Left hindlimb (tissue), 1 donor: ENCODE results near the gene NR1D2.
A peak's percentile ranks its signal among the peaks of the same experiment; 100 is the strongest.

Experiments used
- DNase-seq: peaks from one replicate; pipeline ENCODE4 v3.0.0-alpha.2; 2018

The NR1D2 gene

GRCh38 chr3:23932571-23932970, 12.5 kb upstream of the NR1D2 start:
- DNase-seq: no peak

DNA sequence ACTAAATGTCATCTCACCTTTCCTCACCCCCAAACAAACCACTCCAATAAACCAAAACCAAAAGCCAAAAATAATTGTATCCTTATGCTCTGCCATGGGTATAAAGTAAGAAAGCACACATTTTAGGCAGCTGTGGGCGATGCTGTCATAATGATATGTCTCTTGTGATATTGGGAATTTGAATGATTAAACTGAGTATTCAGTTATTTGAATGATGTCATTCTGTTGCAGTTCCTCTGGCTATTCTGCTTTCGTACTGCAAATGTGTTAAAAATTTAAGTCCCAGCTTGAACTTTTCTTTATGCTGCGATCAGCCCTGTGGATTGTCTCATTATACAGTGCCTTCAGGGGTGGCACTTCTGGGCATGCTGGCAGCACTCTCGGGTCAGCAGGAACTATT, 10.8 kb upstream of the NR1D2 start:
- DNase-seq: no peak

DNA sequence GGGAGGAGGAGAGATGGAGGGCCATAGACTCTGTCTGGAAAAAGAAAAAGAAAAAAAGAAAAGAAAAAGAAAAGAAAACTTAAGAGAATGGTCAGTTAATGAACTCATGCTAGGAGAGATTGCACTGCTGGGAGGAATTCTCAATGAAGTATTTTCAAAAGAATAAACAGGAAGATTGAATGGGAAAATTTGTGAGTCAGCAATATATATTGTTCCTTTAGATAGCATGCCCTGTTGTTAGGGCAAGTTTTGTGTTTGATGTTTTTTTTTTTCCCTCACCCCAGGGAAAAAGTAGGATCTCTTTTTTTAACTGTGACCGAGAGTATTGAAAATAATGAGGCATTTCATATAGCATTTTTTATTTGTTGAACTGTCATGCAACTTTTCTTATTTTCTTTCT, 7.8 kb upstream of the NR1D2 start:
- DNase-seq: no peak

GRCh38 chr3:23938688-23939087, 6.4 kb upstream of the NR1D2 start:
- DNase-seq: no peak

- no peak for DNase-seq
These were observed 4.3 kb upstream of the NR1D2 start for GRCh38 chr3:23940775-23941174.

DNA sequence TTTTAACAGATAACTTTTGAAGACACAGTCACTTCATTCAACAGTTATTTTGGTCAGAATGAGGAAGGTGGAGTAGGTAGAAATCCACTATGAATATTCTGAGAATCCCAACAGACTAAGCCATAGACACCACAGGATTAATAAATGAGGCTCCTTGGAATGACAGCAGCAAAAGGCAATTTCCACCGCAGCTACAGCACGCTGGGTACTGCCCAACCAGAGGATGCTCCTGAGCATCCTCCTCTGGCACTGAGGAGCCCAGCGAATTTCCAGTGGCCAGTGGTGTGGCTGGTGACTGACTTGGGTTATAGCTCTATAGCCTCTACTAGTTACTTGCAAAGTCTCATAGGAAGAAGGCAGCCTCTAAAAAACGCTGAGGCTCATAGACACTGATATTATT, 3.6 kb upstream of the NR1D2 start:
- no peak for DNase-seq

- no peak for DNase-seq
These were observed 2.5 kb upstream of the NR1D2 start for GRCh38 chr3:23942546-23942945.

- no peak for DNase-seq
These were observed 891 bp upstream of the NR1D2 start for GRCh38 chr3:23944007-23944783.

GRCh38 chr3:23945663-23945912, 502 bp downstream of the NR1D2 start:
- no peak for DNase-seq

GRCh38 chr3:23945913-23946687, 1.0 kb downstream of the NR1D2 start:
- DNase-seq: peak; percentile 97

DNA sequence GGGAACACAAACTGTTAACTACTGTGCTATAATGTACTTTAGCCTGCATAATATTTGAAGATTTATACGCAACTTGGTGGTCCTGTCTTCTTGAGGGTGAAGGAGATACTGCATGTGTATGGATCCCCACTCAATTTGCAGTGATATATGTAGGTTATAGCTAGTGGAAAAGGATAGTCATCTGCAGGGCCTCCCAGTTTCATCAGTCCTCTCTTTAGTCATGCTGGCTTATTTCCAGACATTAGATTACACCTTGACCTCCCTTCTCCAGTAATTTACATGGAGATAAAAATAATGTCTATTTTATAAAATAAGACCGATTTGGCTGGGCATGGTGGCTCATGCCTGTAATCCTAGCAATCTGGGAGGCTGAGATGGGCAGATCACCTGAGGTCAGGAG, 3.7 kb downstream of the NR1D2 start:
- DNase-seq: no peak

DNA sequence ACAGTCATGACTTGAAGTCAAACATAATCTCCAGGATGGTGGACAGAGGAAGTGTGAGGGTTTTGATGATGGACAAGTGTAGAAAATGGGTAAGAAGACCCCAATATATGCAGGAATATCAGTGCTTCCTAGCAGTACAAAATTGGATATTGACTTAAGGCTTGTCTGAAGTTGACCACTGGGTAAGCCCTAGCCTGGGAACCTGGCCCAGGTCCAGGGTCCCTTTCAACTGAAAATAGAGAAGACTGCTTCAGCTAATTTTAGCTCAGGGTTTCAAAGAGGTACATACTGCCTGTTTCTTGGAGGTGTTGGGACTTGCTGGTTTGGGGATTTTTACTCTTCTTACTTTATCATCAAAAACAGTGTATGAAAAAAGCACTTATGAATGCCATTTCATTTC, 4.7 kb downstream of the NR1D2 start:
- DNase-seq: no peak

DNA sequence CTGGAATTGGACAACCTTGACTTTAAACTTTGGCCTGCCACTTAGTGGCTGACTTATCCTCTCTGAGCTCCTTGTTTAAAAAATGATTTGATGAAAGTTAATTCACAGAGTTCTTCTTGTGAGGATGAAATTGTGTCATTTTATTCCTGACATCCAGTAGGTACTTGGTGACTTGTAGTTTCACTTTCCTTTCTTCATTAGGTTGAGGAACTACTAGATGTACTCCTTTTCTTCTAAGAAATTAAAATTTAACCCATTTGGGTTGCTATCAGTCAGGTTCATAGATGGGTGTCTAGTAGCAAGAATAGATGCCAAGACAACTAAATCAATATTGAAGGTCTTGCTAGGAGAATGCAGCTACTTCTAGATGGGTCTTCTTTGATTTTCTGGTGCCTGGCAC, 5.2 kb downstream of the NR1D2 start:
- DNase-seq: no peak

DNA sequence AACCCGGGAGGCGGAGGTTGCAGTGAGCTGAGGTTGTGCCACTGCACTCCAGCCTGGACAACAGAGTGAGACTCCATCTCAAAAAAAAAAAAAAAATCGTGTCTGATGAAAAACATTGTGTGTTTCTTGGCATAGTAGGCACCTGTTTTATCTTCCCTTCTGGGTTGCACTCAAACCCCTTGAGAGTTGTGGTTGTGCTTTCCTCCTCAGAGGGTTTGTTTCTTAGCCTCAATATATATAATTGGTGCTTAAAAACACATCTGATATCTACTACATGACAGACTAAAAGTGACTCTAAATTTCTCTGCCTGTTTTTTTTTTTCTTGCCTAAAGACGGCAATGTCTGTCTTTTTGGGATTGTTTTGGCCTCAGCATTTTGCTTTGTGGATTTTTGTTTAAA, 7.6 kb downstream of the NR1D2 start:
- DNase-seq: no peak

- no peak for DNase-seq
These were observed 8.4 kb downstream of the NR1D2 start for GRCh38 chr3:23953523-23953922.

- no peak for DNase-seq
These were observed 9.1 kb downstream of the NR1D2 start for GRCh38 chr3:23954144-23954543.

- DNase-seq: no peak
These were observed 11.6 kb downstream of the NR1D2 start for GRCh38 chr3:23956701-23957100.

DNA sequence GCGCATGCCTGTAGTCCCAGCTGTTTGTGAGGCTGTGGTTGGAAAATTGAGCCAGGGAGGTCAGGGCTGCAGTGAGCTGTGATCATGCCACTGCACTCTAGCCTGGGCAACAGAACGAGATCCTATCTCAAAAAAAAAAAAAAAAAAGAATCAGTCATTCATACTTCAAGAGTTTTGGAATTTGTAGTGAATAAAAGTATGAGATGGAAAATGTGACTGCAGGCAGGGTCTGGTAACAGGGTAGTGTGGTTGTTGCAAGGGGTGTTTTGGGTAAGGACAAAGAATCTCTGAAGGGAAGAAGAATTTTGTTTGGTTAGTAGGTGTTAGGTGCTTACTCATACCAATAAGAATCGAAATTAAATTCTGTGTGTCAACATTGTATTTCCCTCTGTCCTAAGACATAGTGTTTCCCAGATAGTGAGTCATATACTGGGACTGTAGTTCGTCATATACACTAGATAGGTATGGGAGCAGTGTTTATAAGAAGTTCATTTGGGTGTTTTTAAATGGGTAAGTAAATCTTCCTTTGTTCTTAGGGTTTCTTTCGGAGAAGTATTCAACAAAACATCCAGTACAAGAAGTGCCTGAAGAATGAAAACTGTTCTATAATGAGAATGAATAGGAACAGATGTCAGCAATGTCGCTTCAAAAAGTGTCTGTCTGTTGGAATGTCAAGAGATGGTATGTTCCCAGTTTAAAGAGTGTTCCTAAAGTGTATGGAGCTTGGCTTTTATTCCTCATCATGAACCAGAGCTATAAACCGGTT, 14.2 kb downstream of the NR1D2 start:
- DNase-seq: no peak

GRCh38 chr3:23960649-23961048, 15.6 kb downstream of the NR1D2 start:
- no peak for DNase-seq

DNA sequence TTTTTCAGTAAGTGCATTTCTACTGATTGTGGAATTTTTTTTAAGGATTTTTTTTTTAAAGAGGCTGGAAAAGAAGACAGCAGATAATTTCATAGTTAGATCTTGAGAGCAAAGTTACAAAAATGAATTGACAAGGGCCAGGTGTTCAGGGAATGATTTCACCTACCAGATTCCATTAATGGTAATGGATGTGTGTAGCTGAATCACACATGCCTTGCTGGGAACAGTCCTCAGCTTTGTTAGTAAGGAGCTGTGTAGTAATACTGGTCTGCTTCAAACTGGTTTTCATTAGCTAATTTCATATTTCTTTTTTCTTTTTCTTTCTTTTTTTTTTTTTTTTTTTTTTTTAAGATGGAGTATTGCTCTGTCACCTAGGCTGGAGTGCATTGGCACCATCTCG, 16.0 kb downstream of the NR1D2 start:
- no peak for DNase-seq

- DNase-seq: no peak
These were observed 16.8 kb downstream of the NR1D2 start for GRCh38 chr3:23961913-23962312.

- DNase-seq: no peak
These were observed 19.6 kb downstream of the NR1D2 start for GRCh38 chr3:23964537-23965235.

- no peak for DNase-seq
These were observed 21.2 kb downstream of the NR1D2 start for GRCh38 chr3:23966328-23966727.
